ENCODE data around the gene PLEKHA8. TPM values are rescaled to one million over a fixed set of nuclear protein-coding genes. Genes with fewer than 3 reads are reported as not detected.

Gene PLEKHA8
- total RNA-seq, 2 donors from 2014 or later: 11.7 to 14.9 TPM

- Histone ChIP-seq H3K9me3 (no peaks in the 10 kb centered on the region), H3K27me3 (no peaks in the 10 kb centered on the region), H3K9ac (ENCODE audit: low read depth in 2 of 2, low read length in 2 of 2) (no peak overlapping the region), H3K27ac (no peak overlapping the region), H3K4me3 (no peak overlapping the region), H3K36me3 (no peaks in the 10 kb centered on the region), H3K4me1 (no peaks in the 10 kb centered on the region)
- intact Hi-C loops (cut with DNase I): loop anchor here (10.0 kb wide), 1 partner anchor 431 kb away; no protein-coding TSS in a partner anchor
- TF ChIP-seq, protein P1, sequence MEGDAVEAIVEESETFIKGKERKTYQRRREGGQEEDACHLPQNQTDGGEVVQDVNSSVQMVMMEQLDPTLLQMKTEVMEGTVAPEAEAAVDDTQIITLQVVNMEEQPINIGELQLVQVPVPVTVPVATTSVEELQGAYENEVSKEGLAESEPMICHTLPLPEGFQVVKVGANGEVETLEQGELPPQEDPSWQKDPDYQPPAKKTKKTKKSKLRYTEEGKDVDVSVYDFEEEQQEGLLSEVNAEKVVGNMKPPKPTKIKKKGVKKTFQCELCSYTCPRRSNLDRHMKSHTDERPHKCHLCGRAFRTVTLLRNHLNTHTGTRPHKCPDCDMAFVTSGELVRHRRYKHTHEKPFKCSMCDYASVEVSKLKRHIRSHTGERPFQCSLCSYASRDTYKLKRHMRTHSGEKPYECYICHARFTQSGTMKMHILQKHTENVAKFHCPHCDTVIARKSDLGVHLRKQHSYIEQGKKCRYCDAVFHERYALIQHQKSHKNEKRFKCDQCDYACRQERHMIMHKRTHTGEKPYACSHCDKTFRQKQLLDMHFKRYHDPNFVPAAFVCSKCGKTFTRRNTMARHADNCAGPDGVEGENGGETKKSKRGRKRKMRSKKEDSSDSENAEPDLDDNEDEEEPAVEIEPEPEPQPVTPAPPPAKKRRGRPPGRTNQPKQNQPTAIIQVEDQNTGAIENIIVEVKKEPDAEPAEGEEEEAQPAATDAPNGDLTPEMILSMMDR (IDR thresholded peaks at IDR 0.05): no peak
- no peak for DNase-seq
Measured at GRCh38 chr7:30065746-30066145, 37.5 kb downstream of the PLEKHA8 start.

- H3K27ac ChIP-seq: no peak overlapping the region
- intact Hi-C loops (cut with DNase I): loop anchor here (10.0 kb wide), 1 partner anchor 432 kb away; no protein-coding TSS in a partner anchor
- no peaks in the 10 kb centered on the region for H3K27me3 ChIP-seq
- H3K4me3 ChIP-seq: no peak overlapping the region
- TF ChIP-seq, protein P1 (IDR thresholded peaks at IDR 0.05): no peak
- no peaks in the 10 kb centered on the region for H3K4me1 ChIP-seq
- DNase-seq: no peak
- no peak overlapping the region for H3K9ac ChIP-seq (ENCODE audit: low read depth in 2 of 2, low read length in 2 of 2)
- no peaks in the 10 kb centered on the region for H3K36me3 ChIP-seq
- H3K9me3 ChIP-seq: no peaks in the 10 kb centered on the region
Measured at GRCh38 chr7:30066687-30067086, 38.5 kb downstream of the PLEKHA8 start.

DNA sequence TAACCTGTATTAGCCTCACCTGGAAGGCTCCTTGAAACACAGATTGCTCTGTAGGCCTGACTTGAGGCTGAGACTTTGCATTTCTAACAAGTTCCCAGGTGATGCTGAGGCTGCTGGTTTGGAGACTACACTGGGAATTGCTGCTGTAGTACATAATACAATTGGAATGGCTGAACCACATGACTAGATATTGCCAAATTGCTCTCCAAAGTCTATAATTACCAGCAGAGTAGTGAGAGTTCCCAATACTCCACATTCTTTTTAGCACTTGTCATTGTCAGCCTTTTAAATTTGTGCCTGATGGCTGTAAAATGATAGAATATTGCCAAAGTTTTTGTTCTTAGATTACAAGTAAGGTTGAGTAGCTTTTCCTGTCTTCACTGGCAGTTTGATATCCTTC is 39.9 kb downstream of the PLEKHA8 start:
- no peaks in the 10 kb centered on the region for H3K36me3 ChIP-seq
- no peak for DNase-seq
- no peaks in the 10 kb centered on the region for H3K4me1 ChIP-seq
- no peaks in the 10 kb centered on the region for H3K27me3 ChIP-seq
- TF ChIP-seq, protein P1 (IDR thresholded peaks at IDR 0.05): no peak
- H3K4me3 ChIP-seq: no peak overlapping the region
- no peaks in the 10 kb centered on the region for H3K9me3 ChIP-seq
- no peak overlapping the region for H3K9ac ChIP-seq (ENCODE audit: low read depth in 2 of 2, low read length in 2 of 2)
- H3K27ac ChIP-seq: no peak overlapping the region
- intact Hi-C loops (cut with DNase I): loop anchor here (10.0 kb wide), 1 partner anchor 433 kb away; no protein-coding TSS in a partner anchor

GRCh38 chr7:30069096-30069867 is 41.1 kb downstream of the PLEKHA8 start:
- Histone ChIP-seq H3K4me1 (no peaks in the 10 kb centered on the region), H3K27me3 (no peaks in the 10 kb centered on the region), H3K36me3 (no peaks in the 10 kb centered on the region), H3K9ac (ENCODE audit: low read depth in 2 of 2, low read length in 2 of 2) (no peak overlapping the region), H3K4me3 (no peak overlapping the region), H3K9me3 (no peaks in the 10 kb centered on the region), H3K27ac (no peak overlapping the region)
- intact Hi-C loops (cut with DNase I): loop anchor here (10.0 kb wide), 1 partner anchor 434 kb away; no protein-coding TSS in a partner anchor
- no peak for DNase-seq
- TF ChIP-seq, protein P1 (IDR thresholded peaks at IDR 0.05): no peak

DNA sequence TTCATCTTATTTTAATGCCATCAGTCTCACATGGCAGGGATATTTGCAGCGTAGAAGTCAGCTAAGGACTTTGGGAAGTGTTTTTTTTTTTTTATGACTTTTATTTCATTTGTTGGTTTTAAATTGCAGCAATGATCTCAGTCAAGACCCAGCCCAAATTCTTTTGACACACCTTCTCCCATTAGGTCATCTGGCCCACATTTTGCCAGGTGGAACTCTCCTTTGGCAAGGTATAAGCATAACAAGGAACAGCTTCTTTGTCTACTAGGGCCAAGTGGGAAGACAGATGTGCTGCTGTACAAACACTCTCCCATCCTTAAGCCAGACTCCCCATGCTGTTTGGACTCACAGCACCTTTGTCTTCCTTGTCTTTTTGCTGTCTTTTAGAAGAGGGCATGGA is 41.8 kb downstream of the PLEKHA8 start:
- DNase-seq: no peak
- Histone ChIP-seq H3K27me3 (no peaks in the 10 kb centered on the region), H3K9me3 (no peaks in the 10 kb centered on the region), H3K36me3 (no peaks in the 10 kb centered on the region), H3K4me3 (no peak overlapping the region), H3K9ac (ENCODE audit: low read depth in 2 of 2, low read length in 2 of 2) (no peak overlapping the region), H3K27ac (no peak overlapping the region), H3K4me1 (no peaks in the 10 kb centered on the region)
- TF ChIP-seq, protein P1 (IDR thresholded peaks at IDR 0.05): no peak
- intact Hi-C loops (cut with DNase I): no loop called here
